Caco-2 (cell line): ENCODE data around the gene IL32. TPM values are rescaled to one million over a fixed set of nuclear protein-coding genes. Genes with fewer than 3 reads are reported as not detected.

Source experiments
- BruUV-seq: library from RNA; stranded (reverse); fragments of 400-500 nt; replicated peaks from 2 replicates; lab custom pipeline; 2021; lab: Mats Ljungman, UMichigan
- CTCF ChIA-PET: fragments of 300-600 bp; sonication (Branson Sonifier 250); formaldehyde crosslinking; loops from one replicate; lab custom pipeline; 2022; ENCODE audit warnings: antibody characterized with exemption; lab: Charles Lee
- POLR2A ChIA-PET: fragments of 300-600 bp; sonication (Branson Sonifier 250); formaldehyde crosslinking; loops from one replicate; lab custom pipeline; 2022; ENCODE audit warnings: antibody characterized with exemption; lab: Charles Lee
- DNase-seq, 2 experiments: peaks; one replicate each; pipeline versions ENCODE4 v3.0.0 to v3.0.0-alpha.2; 2020 to 2022
- H3K27me3 ChIP-seq: replicated peaks from 2 replicates; pipeline ENCODE4 v1.6.0; 2011; ENCODE audit warnings: low read length; ENCODE audit not compliant: control insufficient read depth, insufficient read depth
- H3K36me3 ChIP-seq: 2 replicates; pipeline ENCODE4 v1.5.1; 2011; ENCODE audit warnings: low read length; ENCODE audit not compliant: control insufficient read depth, insufficient read depth
- H3K4me1 ChIP-seq: fragments of 250-450 bp; sonication (Bioruptor Pico); 2 replicates; pipeline ENCODE4 v1.5.1; 2020; ENCODE audit warnings: mild to moderate bottlenecking
- H3K4me3 ChIP-seq: 2 replicates; pipeline ENCODE4 v1.5.1; 2011; ENCODE audit warnings: low read depth, mild to moderate bottlenecking, control low read depth, low read length
- H3K9me3 ChIP-seq: fragments of 250-450 bp; sonication (Bioruptor Pico); 2 replicates; pipeline ENCODE4 v1.5.1; 2020; ENCODE audit warnings: mild to moderate bottlenecking, moderate library complexity
- H3K27ac Mint-ChIP-seq: one replicate; pipeline ENCODE4 v1.8.0; 2022; ENCODE audit warnings: mixed read lengths; ENCODE audit not compliant: unreplicated experiment
- H3K27me3 Mint-ChIP-seq: one replicate; pipeline ENCODE4 v1.8.0; 2022; ENCODE audit warnings: mixed read lengths; ENCODE audit not compliant: insufficient read depth, unreplicated experiment
- H3K36me3 Mint-ChIP-seq: one replicate; pipeline ENCODE4 v1.8.0; 2022; ENCODE audit warnings: mild to moderate bottlenecking, mixed read lengths; ENCODE audit not compliant: insufficient read depth, unreplicated experiment
- H3K4me1 Mint-ChIP-seq: one replicate; pipeline ENCODE4 v1.8.0; 2022; ENCODE audit warnings: low read depth, mixed read lengths; ENCODE audit not compliant: unreplicated experiment
- H3K4me3 Mint-ChIP-seq: one replicate; pipeline ENCODE4 v1.8.0; 2022; ENCODE audit warnings: mild to moderate bottlenecking, moderate library complexity, mixed read lengths; ENCODE audit not compliant: unreplicated experiment
- H3K9me3 Mint-ChIP-seq: one replicate; pipeline ENCODE4 v1.8.0; 2022; ENCODE audit warnings: mixed read lengths; ENCODE audit not compliant: unreplicated experiment
- CTCF ChIP-seq, 2 experiments: fragments of 200-600 bp in 1 of 2; IDR thresholded peaks; 1 replicate in 1 of 2; 2 replicates in 1 of 2; pipeline versions ENCODE4 v1.5.1 to v1.8.0; 2011 to 2022; ENCODE audit warnings: antibody characterized with exemption in 1 of 2, control low read depth in 1 of 2, inconsistent platforms in 1 of 2, low read depth in 1 of 2, low read length in 1 of 2, mild to moderate bottlenecking in 1 of 2, moderate library complexity in 1 of 2; ENCODE audit not compliant: insufficient read depth in 1 of 2, severe bottlenecking in 1 of 2, unreplicated experiment in 1 of 2
- intact Hi-C: fragments of 100-400 bp; cut with micrococcal nuclease; formaldehyde crosslinking; loops from one replicate; pipeline ENCODE4 v1.10.0; 2022; ENCODE audit not compliant: unreplicated experiment
- total RNA-seq: library from RNA; stranded (reverse); gene quantifications from 2 replicates; pipeline ENCODE4 v1.2.3, GENCODE V29; 2022

Gene IL32
- total RNA-seq, 1 experiment from 2014 or later, result 149 TPM

DNA sequence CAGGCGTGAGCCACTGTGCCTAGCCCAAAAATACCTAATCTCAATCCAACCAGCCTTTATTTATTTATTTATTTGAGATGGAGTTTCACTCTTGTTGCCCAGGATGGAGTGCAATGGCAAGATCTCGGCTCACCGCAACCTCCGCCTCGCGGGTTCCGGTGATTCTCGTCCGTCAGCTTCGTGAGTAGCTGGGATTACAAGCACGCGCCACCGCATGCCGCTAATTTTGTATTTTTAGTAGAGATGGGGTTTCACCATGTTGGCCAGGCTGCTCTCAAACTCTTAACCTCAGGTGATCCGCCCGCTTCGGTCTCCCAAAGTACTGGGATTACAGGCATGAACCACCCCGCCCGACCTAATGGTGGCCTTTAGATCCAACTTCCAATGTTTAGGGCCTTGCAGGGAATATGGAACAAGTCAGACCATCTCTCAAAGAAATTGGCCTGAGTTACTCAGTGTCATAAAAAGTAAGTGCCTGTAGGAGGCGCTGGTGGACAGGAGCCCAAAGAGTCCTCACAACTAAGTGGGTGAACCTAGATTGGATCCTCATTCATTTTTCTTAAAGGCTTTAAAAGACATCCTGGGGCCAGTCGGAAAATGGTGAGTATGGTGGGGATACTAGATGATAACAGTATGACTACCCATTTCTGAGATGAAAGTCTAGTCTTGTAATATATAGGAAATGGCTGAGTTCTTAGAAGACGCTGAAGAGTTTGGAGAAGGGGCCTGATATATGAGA, 29.0 kb downstream of the IL32 start:
- H3K9me3 Mint-ChIP-seq, result no peaks in the 10 kb centered on the region
- intact Hi-C loops, result no loop called here
- ChIA-PET POLR2A (no interaction called here), CTCF (no interaction called here)
- Histone ChIP-seq H3K27me3 (no peaks in the 10 kb centered on the region), H3K4me3 (no peak overlapping the region), H3K36me3 (no peaks in the 10 kb centered on the region), H3K9me3 (no peaks in the 10 kb centered on the region), H3K4me1 (peaks cover 1% of the 10 kb centered on the region; the same call in 1 of the 2 replicates)
- H3K27ac Mint-ChIP-seq, result no peak overlapping the region
- peak in 1 of 2 experiments; percentile 32 for DNase-seq
- no peaks in the 10 kb centered on the region for H3K36me3 Mint-ChIP-seq
- peaks cover 6% of the 10 kb centered on the region for H3K4me1 Mint-ChIP-seq
- no peaks in the 10 kb centered on the region for H3K27me3 Mint-ChIP-seq
- no peak overlapping the region for H3K4me3 Mint-ChIP-seq
- TF ChIP-seq CTCF (IDR thresholded peaks at IDR 0.05; ENCODE audit: insufficient read depth in 1 of 2, low read depth in 1 of 2, low read length in 1 of 2, severe bottlenecking in 1 of 2, unreplicated experiment in 1 of 2), result peak; percentile 38 to 62
- no TSS peak for BruUV-seq

DNA sequence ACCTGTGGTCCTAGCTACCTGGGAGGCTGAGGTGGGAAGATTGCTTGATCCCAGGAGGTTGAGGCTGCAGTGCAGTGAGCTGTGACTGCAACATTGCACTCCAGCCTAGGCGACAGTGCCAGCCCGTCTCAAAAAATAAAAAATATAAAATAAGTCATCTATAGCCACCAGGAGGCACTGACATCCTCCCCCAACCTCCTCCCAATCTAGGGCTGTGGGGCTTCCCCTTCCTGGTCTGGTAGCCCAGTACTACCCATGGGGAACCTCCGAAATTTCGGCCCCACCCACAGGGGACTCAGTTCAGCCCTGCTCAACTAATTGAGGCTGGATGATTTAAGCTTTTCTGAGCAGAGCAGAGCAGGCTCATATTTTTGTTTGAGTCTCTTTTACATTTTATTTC, 30.4 kb downstream of the IL32 start:
- peaks cover 14% of the 10 kb centered on the region for H3K4me1 Mint-ChIP-seq
- H3K4me1 ChIP-seq, result peaks cover 7% of the 10 kb centered on the region
- H3K4me3 Mint-ChIP-seq, result no peak overlapping the region
- H3K9me3 ChIP-seq, result no peaks in the 10 kb centered on the region
- ChIA-PET CTCF (interaction anchor here (0.6 to 1.5 kb wide), 2 partner anchors 34 to 176 kb away, joined by 3 to 5 read pairs; no protein-coding TSS in a partner anchor), POLR2A (interaction anchor here (0.8 kb wide), 1 partner anchor 37 kb away, joined by 6 read pairs; no protein-coding TSS in a partner anchor)
- H3K27me3 Mint-ChIP-seq, result no peaks in the 10 kb centered on the region
- H3K36me3 ChIP-seq, result no peaks in the 10 kb centered on the region
- peak in 1 of 2 experiments; percentile 22 for TF ChIP-seq CTCF (IDR thresholded peaks at IDR 0.05; ENCODE audit: insufficient read depth in 1 of 2, low read depth in 1 of 2, low read length in 1 of 2, severe bottlenecking in 1 of 2, unreplicated experiment in 1 of 2)
- H3K9me3 Mint-ChIP-seq, result no peaks in the 10 kb centered on the region
- no peaks in the 10 kb centered on the region for H3K27me3 ChIP-seq
- BruUV-seq, result no TSS peak
- intact Hi-C loops, result no loop called here
- no peak for DNase-seq
- H3K27ac Mint-ChIP-seq, result no peak overlapping the region
- H3K4me3 ChIP-seq, result no peak overlapping the region
- H3K36me3 Mint-ChIP-seq, result no peaks in the 10 kb centered on the region

GRCh38 chr16:3096362-3096761, 30.9 kb downstream of the IL32 start:
- no peak overlapping the region for H3K4me3 Mint-ChIP-seq
- Histone ChIP-seq H3K4me1 (peaks cover 10% of the 10 kb centered on the region), H3K9me3 (no peaks in the 10 kb centered on the region), H3K36me3 (no peaks in the 10 kb centered on the region), H3K27me3 (no peaks in the 10 kb centered on the region), H3K4me3 (no peak overlapping the region)
- no peak for DNase-seq
- no peaks in the 10 kb centered on the region for H3K36me3 Mint-ChIP-seq
- no peak for TF ChIP-seq CTCF (IDR thresholded peaks at IDR 0.05; ENCODE audit: insufficient read depth in 1 of 2, low read depth in 1 of 2, low read length in 1 of 2, severe bottlenecking in 1 of 2, unreplicated experiment in 1 of 2)
- no peaks in the 10 kb centered on the region for H3K27me3 Mint-ChIP-seq
- no peak overlapping the region for H3K27ac Mint-ChIP-seq
- ChIA-PET CTCF (interaction anchor here (0.6 to 1.5 kb wide), 2 partner anchors 33 to 176 kb away, joined by 3 to 5 read pairs; no protein-coding TSS in a partner anchor), POLR2A (no interaction called here)
- H3K9me3 Mint-ChIP-seq, result no peaks in the 10 kb centered on the region
- intact Hi-C loops, result no loop called here
- peaks cover 14% of the 10 kb centered on the region for H3K4me1 Mint-ChIP-seq
- no TSS peak for BruUV-seq
